CD4-positive, alpha-beta T cell treated with Interleukin-21 for 1 hour (primary cell): ENCODE measurements around the gene VPS13C.
"Not testable (repeated sequence)": the region's sequence is repeated elsewhere in the genome, so short reads cannot be mapped to it uniquely, and the experiment has no call there.

ENCODE experiments used
- DNase-seq: peaks from one replicate; pipeline ENCODE4 v3.0.0-alpha.2; 2020

The VPS13C gene

GRCh38 chr15:62035256-62035924, 24.9 kb downstream of the VPS13C start:
- no peak for DNase-seq

GRCh38 chr15:62027916-62028315, 32.3 kb downstream of the VPS13C start:
- DNase-seq: no peak

- no peak for DNase-seq
Observed at GRCh38 chr15:62027263-62027565, 33.0 kb downstream of the VPS13C start.

GRCh38 chr15:62026487-62027262, 33.6 kb downstream of the VPS13C start:
- no peak for DNase-seq

- no peak for DNase-seq
Observed at GRCh38 chr15:62021991-62022600, 38.2 kb downstream of the VPS13C start.

DNA sequence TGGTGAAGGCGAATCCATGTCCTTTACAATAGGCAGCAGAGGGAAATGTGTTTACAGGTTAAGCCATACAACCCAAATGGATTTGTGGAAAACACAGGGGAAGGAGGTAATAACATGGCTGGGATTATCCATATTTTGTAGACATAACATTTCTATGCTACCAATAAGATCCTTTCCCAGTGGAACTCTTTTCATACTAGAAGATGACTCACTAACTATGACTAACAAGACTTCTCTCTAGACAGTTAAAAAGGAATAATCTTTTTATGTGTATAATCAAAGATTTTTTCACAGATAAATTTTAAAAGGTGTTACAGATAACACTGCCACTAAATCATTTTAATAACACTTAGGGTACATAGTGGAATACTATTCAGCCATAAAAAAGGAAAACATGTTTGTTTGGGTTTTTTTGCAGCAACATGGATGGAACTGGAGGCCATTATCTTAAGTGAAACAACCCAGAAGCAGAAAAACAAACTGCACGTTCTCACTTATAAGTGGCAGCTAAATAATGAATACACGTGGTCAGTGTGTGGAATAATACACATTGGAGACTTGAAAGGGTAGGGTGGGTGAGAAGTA, 39.6 kb downstream of the VPS13C start:
- no peak for DNase-seq

DNA sequence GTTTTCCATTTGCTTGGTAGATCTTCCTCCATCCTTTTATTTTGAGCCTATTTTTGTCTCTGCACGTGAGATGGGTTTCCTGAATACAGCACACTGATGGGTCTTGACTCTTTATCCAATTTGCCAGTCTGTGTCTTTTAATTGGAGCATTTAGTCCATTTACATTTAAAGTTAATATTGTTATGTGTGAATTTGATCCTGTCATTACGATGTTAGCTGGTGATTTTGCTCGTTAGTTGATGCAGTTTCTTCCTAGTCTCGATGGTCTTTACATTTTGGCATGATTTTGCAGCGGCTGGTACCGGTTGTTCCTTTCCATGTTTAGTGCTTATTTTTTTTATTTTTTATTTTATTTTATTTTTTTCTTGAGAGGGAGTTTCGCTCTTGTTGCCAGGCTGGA, 54.9 kb downstream of the VPS13C start:
- not testable (repeated sequence) for DNase-seq

GRCh38 chr15:61997786-61998185, 62.5 kb downstream of the VPS13C start:
- DNase-seq: no peak

DNA sequence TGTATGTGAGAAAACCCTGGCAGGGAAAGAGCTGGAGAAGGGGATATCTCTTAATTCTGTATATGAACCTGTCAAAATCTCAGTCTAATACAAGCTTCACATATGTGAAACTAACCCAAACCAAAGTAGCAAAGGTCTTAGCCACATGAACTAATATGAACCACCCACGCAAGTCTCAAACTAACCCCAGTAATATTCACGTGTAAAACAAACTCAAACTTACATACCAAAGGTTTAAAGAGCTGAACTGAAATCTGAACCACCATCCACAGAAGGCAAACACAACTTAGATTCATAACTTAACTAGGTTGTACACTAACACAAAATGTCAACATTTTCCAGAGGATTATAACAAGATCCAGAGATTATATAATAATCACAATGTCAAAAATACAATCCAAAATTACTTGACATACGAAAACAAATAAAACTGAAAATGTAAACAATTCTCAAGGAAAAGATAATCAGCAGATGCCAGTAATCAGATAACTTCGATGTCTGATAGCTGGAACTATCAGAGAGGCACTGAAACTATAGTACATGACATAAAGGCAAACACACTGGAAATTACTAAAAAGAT, 64.1 kb downstream of the VPS13C start:
- no peak for DNase-seq

DNA sequence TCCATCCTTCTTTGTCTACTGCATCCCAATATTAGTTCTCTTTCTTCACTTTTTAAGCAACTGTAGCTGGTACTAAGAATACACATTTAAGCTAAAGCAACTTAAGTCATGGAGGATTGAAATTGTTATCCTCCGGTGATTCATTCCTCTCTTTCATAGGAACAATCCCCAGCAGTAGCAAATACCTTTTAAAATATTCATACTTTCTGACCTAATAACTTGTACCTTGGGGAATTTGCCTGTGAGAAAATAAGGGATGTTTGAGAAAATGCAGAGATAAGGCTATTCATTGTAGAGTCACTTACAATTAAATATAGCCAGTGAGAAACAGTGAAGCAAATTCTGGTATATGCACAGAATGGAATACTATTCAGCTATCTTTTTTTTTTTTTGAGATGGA, 66.0 kb downstream of the VPS13C start:
- no peak for DNase-seq

DNA sequence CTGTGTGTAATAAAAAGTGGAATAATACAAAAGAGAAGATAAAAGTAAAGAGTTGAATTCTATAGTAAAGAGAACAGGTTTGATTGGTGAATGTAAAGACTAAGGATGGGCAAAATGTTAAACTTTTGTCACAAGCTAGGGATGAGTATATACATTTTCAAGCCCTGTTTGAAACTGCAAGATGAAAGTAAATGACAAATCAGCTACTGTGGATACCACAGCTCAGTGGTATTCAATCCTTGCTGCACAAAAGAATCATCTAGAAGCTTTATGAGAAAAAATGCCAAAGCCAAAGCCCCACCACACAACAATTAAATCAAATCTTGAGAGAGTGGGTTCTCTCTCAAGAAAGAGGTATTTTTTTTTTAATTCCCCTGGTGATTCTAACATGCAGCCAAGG, 67.7 kb downstream of the VPS13C start:
- DNase-seq: no peak

- DNase-seq: no peak
Observed at GRCh38 chr15:61989667-61990066, 70.6 kb downstream of the VPS13C start.

GRCh38 chr15:61987824-61988223, 72.4 kb downstream of the VPS13C start:
- DNase-seq: no peak

GRCh38 chr15:61983081-61983480, 77.2 kb downstream of the VPS13C start:
- DNase-seq: no peak

DNA sequence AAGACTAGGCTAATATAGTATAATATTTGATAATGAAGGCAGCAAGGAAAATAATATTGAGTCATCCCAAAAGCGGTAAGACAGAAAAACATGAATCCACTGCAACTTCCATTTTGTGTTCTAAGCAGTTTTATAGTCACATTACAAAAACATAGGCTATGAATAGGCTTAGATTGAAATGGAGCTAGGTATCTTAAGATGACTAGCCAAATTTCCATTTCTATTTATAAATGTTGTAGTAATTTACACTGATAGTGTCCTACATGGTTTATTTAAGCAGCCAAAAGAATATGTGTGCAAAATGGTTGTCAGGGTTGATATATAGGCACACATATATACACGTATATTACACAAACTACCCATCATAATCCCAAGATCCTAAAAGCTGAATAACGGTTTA, 82.0 kb downstream of the VPS13C start:
- DNase-seq: no peak

DNA sequence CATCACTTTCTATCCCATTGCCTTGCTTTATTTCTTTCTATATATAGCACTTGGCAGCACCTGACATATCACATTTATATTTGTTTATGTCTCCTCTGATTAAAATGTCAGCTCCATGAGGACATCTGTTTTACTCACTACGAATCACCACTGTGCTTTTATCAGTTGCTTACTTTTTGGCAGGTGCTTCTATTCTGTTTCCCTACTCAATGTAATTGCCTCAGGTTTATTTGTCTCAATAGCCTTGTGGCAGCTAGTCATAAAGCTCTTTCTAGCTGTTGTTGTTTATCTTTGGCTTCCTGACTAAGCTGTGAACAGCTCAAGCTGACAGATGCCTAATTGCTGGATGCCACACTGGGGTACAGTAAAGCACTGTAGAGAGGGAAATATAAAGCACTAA, 85.5 kb downstream of the VPS13C start:
- no peak for DNase-seq

GRCh38 chr15:61974118-61974517, 86.1 kb downstream of the VPS13C start:
- peak; percentile 2 for DNase-seq

- DNase-seq: no peak
Observed at GRCh38 chr15:61951949-61952348, 108.3 kb downstream of the VPS13C start.

GRCh38 chr15:61946778-61947177, 113.5 kb downstream of the VPS13C start:
- DNase-seq: no peak

GRCh38 chr15:61943992-61944391, 116.3 kb downstream of the VPS13C start:
- no peak for DNase-seq

- no peak for DNase-seq
Observed at GRCh38 chr15:61938249-61938648, 122.0 kb downstream of the VPS13C start.

- no peak for DNase-seq
Observed at GRCh38 chr15:61936528-61937195, 123.6 kb downstream of the VPS13C start.

DNA sequence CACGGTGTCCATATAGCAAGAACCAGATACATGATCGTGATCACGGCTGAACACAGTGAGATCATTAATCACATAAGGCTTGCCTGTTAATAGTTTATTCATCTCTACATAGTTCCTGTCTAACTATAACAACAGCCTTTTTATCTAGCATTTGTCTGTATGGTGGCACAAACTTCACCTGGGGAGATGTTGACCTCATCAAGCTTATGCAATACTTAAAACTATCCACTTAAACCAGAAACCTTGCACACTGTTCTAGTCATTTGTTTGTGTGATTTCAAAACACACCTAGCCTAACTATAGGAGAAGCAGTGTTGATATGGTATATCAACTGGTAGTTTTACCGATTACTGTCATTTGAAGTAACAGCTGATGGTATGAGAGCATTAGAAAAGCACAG, 124.8 kb downstream of the VPS13C start:
- no peak for DNase-seq
